ENCODE results near the gene EPHB2.

EPHB2 gene

DNA sequence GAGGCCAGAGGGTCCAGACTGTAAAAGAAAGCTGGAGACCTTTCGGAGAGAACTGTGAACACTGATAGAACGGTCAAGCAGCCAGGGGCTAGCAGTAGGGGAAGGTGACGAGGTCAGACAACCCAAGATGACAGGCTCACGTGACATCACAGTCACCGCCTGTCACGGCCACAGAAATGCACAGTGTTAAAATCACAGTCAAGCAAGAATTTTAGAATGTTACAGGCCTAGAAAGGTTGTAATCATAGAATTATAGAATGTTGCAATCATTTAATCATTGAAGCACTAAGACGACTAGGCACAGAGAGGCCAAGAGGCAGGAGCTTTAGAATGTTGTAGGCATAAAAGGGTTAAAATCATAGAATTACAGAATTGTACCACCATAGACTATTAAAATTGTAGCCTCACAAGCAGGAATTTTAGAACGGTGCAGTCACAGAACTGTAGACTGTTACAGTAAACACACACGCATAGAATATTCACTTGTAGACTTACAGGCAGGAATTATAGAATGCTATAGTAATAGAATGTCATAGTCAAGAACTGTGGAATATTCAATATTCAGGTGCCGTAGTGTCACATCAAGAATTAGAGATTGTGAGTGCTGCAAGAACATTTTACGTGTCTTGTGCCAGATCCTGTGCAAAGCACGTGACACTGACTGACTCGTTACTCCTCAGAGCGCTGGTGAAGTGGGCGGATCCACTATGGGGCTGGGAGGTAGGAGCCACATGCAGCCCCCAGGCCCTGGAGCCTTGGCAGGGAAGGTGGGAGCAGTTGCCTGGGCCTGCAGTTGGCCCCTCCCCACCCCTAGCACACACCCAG, 118.1 kb downstream of the EPHB2 start:
- Histone ChIP-seq H3K9me3 (replicated peaks; ENCODE audit: insufficient read depth, low read length) (no peaks in the 10 kb centered on the region), H3K27me3 (replicated peaks; ENCODE audit: insufficient read depth, low read length) (peaks cover 99% of the 10 kb centered on the region), H3K4me3 (ENCODE audit: low read length) (no peak overlapping the region), H3K79me2 (ENCODE audit: low read length) (no peaks in the 10 kb centered on the region), H2AFZ (ENCODE audit: low read length) (no peak overlapping the region), H3K9ac (ENCODE audit: low read length) (no peak overlapping the region), H3K36me3 (replicated peaks; ENCODE audit: insufficient read depth, low read length) (no peaks in the 10 kb centered on the region), H3K9me2 (replicated peaks; ENCODE audit: insufficient read depth, low read length) (no peaks in the 10 kb centered on the region), H3K4me1 (ENCODE audit: low read length) (no peaks in the 10 kb centered on the region), H3K4me2 (ENCODE audit: low read depth, low read length) (no peak overlapping the region), H4K20me1 (ENCODE audit: insufficient read depth, low read length) (no peaks in the 10 kb centered on the region), H3K27ac (ENCODE audit: low read length) (no peak overlapping the region), H3F3A (ENCODE audit: insufficient read depth, low read length) (no peaks in the 10 kb centered on the region)
- no peak for DNase-seq
- TF ChIP-seq EZH2 (optimal IDR thresholded peaks at IDR 0.05; ENCODE audit: low read depth, low read length) (no peak), EZH2phosphoT487 (IDR thresholded peaks at IDR 0.05; ENCODE audit: low read length) (no peak)
- TF ChIP-seq, protein P1, sequence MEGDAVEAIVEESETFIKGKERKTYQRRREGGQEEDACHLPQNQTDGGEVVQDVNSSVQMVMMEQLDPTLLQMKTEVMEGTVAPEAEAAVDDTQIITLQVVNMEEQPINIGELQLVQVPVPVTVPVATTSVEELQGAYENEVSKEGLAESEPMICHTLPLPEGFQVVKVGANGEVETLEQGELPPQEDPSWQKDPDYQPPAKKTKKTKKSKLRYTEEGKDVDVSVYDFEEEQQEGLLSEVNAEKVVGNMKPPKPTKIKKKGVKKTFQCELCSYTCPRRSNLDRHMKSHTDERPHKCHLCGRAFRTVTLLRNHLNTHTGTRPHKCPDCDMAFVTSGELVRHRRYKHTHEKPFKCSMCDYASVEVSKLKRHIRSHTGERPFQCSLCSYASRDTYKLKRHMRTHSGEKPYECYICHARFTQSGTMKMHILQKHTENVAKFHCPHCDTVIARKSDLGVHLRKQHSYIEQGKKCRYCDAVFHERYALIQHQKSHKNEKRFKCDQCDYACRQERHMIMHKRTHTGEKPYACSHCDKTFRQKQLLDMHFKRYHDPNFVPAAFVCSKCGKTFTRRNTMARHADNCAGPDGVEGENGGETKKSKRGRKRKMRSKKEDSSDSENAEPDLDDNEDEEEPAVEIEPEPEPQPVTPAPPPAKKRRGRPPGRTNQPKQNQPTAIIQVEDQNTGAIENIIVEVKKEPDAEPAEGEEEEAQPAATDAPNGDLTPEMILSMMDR (IDR thresholded peaks at IDR 0.05; ENCODE audit: low read length), result no peak

DNA sequence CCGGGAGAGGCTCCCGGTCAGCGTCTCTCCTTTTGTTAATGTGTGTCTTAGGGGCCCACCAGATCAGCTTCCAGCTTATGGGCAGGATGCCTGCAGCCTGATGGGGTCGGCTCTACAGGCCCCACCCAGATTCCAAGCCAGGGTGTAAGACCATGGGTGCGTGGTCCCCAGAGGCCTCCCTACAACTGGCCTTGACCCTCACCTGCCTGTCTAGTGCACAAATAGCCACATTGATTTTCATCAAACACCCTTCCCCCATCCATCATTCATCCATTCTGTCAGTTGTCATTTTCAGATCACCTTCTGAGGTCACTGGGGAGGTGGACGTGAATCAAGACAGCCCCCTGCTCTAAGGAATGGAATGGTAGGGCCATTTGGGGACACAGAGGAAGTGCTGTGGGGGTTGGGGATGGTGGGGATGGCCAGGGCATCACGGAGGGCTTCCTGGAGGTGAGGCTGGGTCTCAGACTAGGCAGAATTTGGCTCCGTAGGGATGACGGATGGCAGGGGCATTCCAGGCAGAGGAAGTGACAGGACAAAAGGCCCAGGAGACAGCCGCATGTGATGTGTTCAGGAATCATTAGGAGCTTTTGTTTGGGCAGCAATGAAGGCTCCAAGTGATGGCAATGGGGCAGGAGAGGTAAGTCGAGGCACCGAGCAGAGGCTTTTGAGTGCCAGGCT, 118.8 kb downstream of the EPHB2 start:
- Histone ChIP-seq H3K27me3 (replicated peaks; ENCODE audit: insufficient read depth, low read length) (peaks cover 99% of the 10 kb centered on the region), H3K36me3 (replicated peaks; ENCODE audit: insufficient read depth, low read length) (no peaks in the 10 kb centered on the region), H3K4me1 (ENCODE audit: low read length) (no peaks in the 10 kb centered on the region), H3K4me2 (ENCODE audit: low read depth, low read length) (no peak overlapping the region), H3K79me2 (ENCODE audit: low read length) (no peaks in the 10 kb centered on the region), H3K9ac (ENCODE audit: low read length) (no peak overlapping the region), H4K20me1 (ENCODE audit: insufficient read depth, low read length) (no peaks in the 10 kb centered on the region), H2AFZ (ENCODE audit: low read length) (no peak overlapping the region), H3K4me3 (ENCODE audit: low read length) (no peak overlapping the region), H3F3A (ENCODE audit: insufficient read depth, low read length) (no peaks in the 10 kb centered on the region), H3K9me2 (replicated peaks; ENCODE audit: insufficient read depth, low read length) (no peaks in the 10 kb centered on the region), H3K9me3 (replicated peaks; ENCODE audit: insufficient read depth, low read length) (no peaks in the 10 kb centered on the region), H3K27ac (ENCODE audit: low read length) (no peak overlapping the region)
- TF ChIP-seq, protein P1 (IDR thresholded peaks at IDR 0.05; ENCODE audit: low read length), result no peak
- no peak for TF ChIP-seq EZH2phosphoT487 (IDR thresholded peaks at IDR 0.05; ENCODE audit: low read length)
- no peak for TF ChIP-seq EZH2 (optimal IDR thresholded peaks at IDR 0.05; ENCODE audit: low read depth, low read length)
- DNase-seq, result no peak

DNA sequence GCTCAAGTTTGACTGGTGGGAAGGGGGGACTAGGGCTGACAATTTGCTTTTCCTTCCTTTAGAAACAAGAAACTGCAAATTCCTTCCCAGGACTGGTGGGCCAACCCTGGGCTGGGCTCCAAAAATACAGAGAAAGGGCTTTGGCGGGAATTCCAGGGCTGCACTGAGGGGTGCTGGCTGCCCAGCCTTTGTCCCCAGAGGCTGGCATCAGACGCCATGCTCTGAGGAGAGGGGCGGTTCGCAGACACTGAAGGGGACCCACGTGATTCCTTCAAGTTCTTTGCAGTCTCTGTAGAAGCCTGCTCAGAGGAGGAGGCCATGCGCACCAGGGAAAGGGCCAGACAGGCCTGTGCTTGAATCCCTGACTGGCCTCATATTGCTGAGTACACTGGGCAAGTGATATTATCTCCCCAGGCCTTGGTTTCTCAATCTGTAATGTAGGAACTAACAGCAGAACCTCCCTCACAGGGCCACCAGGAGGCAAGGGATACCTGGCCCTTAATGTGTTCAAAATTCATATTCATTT, 119.5 kb downstream of the EPHB2 start:
- H3K9ac ChIP-seq (ENCODE audit: low read length), result no peak overlapping the region
- no peaks in the 10 kb centered on the region for H3K4me1 ChIP-seq (ENCODE audit: low read length)

More for the DNA sequence above, 119.5 kb downstream of the EPHB2 start:
- H3K9me2 ChIP-seq (replicated peaks; ENCODE audit: insufficient read depth, low read length), result no peaks in the 10 kb centered on the region
- H3K4me2 ChIP-seq (ENCODE audit: low read depth, low read length), result no peak overlapping the region
- H3K27ac ChIP-seq (ENCODE audit: low read length), result no peak overlapping the region
- no peaks in the 10 kb centered on the region for H3F3A ChIP-seq (ENCODE audit: insufficient read depth, low read length)
- H3K4me3 ChIP-seq (ENCODE audit: low read length), result no peak overlapping the region
- H3K9me3 ChIP-seq (replicated peaks; ENCODE audit: insufficient read depth, low read length), result no peaks in the 10 kb centered on the region
- no peaks in the 10 kb centered on the region for H3K36me3 ChIP-seq (replicated peaks; ENCODE audit: insufficient read depth, low read length)
- no peaks in the 10 kb centered on the region for H4K20me1 ChIP-seq (ENCODE audit: insufficient read depth, low read length)
- no peaks in the 10 kb centered on the region for H3K79me2 ChIP-seq (ENCODE audit: low read length)
- no peak overlapping the region for H2AFZ ChIP-seq (ENCODE audit: low read length)
- TF ChIP-seq EZH2phosphoT487 (IDR thresholded peaks at IDR 0.05; ENCODE audit: low read length) (no peak), EZH2 (optimal IDR thresholded peaks at IDR 0.05; ENCODE audit: low read depth, low read length) (no peak)
- TF ChIP-seq, protein P1 (IDR thresholded peaks at IDR 0.05; ENCODE audit: low read length), result no peak
- peaks cover 97% of the 10 kb centered on the region for H3K27me3 ChIP-seq (replicated peaks; ENCODE audit: insufficient read depth, low read length)
- no peak for DNase-seq

Data from MM.1S (cell line).